Right lobe of liver (tissue), 6 donors: ENCODE results near the gene GRB10. TPM values are rescaled to one million over a fixed set of nuclear protein-coding genes. Genes with fewer than 3 reads are reported as not detected.

ENCODE experiments used
- ATAC-seq, 4 donors: fragments of 200-7000 bp; cut with Tn5 transposase; one replicate each; pipeline ENCODE4 v1.9.1; 2020; ENCODE audit warnings: mild to moderate bottlenecking in 4 of 4, moderate library complexity in 4 of 4
- DNase-seq, 3 donors: peaks; one replicate each; pipeline ENCODE4 v3.0.0-alpha.2; 2020
- H3K27ac ChIP-seq, 3 donors: fragments of 200-600 bp; one replicate each; pipeline ENCODE4 v1.8.0; 2022
- H3K27me3 ChIP-seq, 2 donors: fragments of 200-600 bp; one replicate each; pipeline ENCODE4 v1.8.0; 2022
- H3K36me3 ChIP-seq, 4 donors: fragments of 200-600 bp; sonication (generic) in 1 of 4; one replicate each; pipeline versions ENCODE4 v1.5.1 to v1.8.0; 2017 to 2022; ENCODE audit warnings: control low read depth in 1 of 4
- H3K4me1 ChIP-seq, 4 donors: fragments of 200-600 bp; sonication (generic) in 1 of 4; one replicate each; pipeline versions ENCODE4 v1.5.1 to v1.8.0; 2017 to 2022; ENCODE audit warnings: control low read depth in 1 of 4
- H3K4me3 ChIP-seq, 3 donors: fragments of 200-600 bp; one replicate each; pipeline ENCODE4 v1.8.0; 2022
- H3K9me3 ChIP-seq, 4 donors: fragments of 200-600 bp; sonication (generic) in 1 of 4; one replicate each; pipeline versions ENCODE4 v1.5.1 to v1.8.0; 2017 to 2022; ENCODE audit warnings: control low read depth in 1 of 4
- CTCF ChIP-seq, 4 donors: fragments of 200-600 bp in 3 of 4; fragments of 450-650 bp in 1 of 4; IDR thresholded peaks; one replicate each; pipeline versions ENCODE4 v1.5.1 to v1.8.0; 2016 to 2022; ENCODE audit warnings: antibody characterized with exemption in 4 of 4, mild to moderate bottlenecking in 2 of 4
- POLR2A ChIP-seq: fragments of 450-650 bp; IDR thresholded peaks from one replicate; pipeline ENCODE4 v1.6.1; 2017; ENCODE audit warnings: antibody characterized with exemption, mild to moderate bottlenecking
- WGBS: methylation state at CpG from one replicate; pipeline ENCODE4 v1.1.6; 2018; ENCODE audit warnings: low coverage, low lambda C conversion rate; ENCODE audit not compliant: insufficient coverage; ENCODE audit errors: missing lambda C conversion rate; 5-methylcytosine and 5-hydroxymethylcytosine counted together
- intact Hi-C, 2 donors: fragments of 100-400 bp; cut with DNase I; formaldehyde crosslinking; loops; one replicate each; pipeline versions ENCODE4 v1.11.2 to v1.14.1; 2022
- total RNA-seq, 6 experiments: library from RNA; depleted of rRNA in 2 of 6; stranded (reverse); fragments of >200 nt in 2 of 6; fragmentation: NEBNext Ultra II Directional in 3 of 6; extraction: Animal tissue kit (Norgen Biotek cat#: 25700) in 3 of 6; gene quantifications; one replicate each; pipeline versions ENCODE4 v1.1.0 to v1.2.4, GENCODE V29; 2016 to 2023
- donor health status: DM: no; HTN: yes; CAD: no.
- donor health status: DM: no; HTN: no; CAD: no.
- donor health status: DM: no; HTN: no; CAD: no.
- donor health status: DM: no; HTN: yes; CAD: no.
- donor health status: DM: no; HTN: yes; CAD: no.

GRB10 gene
- total RNA-seq, 6 experiments from 2014 or later = 24.9 to 55.5 (median 40.0) TPM

DNA sequence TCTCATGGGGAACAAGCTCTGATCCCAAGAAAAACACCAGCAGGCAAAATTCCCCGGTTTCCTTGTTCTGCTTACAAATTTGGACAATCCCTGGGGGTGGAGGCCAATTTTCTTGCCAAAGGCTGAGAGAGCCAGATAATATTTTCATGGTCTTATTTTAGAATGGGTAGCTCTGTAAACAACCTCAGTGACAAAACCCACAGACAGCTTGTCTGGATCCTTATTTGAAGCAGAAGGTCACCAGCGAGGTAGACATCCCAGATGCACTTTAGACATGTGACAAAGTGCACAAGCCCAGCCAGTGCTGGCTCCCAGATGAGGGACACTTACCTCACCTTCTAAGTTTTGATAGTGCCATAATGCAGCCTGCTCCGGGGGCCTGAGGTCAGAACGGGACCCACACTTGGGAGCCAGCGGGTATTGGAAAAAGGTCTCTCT, 114.9 kb downstream of the GRB10 start:
- intact Hi-C loops = no loop called here
- Histone ChIP-seq H3K27ac (peak overlapping the region; percentile 20 to 70 (median 67)), H3K4me3 (no peak overlapping the region), H3K36me3 (peaks cover 0 to 9% (median 2%) of the 10 kb centered on the region in 4 donors), H3K27me3 (no peaks in the 10 kb centered on the region), H3K9me3 (no peaks in the 10 kb centered on the region), H3K4me1 (peaks cover 0 to 50% (median 26%) of the 10 kb centered on the region in 4 donors)
- WGBS = 36% methylated on average over 5 of the region's 5 CpGs
- TF ChIP-seq POLR2A (no peak), CTCF (IDR thresholded peaks at IDR 0.05) (no peak)
- ATAC-seq (peak; percentile 63 to 75 (median 72)), DNase-seq (no peak)

- Histone ChIP-seq H3K9me3 (no peaks in the 10 kb centered on the region), H3K4me3 (no peak overlapping the region), H3K27ac (peak overlapping the region; percentile 20 to 70 (median 67)), H3K36me3 (peaks cover 0 to 9% (median 2%) of the 10 kb centered on the region in 4 donors), H3K4me1 (peaks cover 0 to 54% (median 26%) of the 10 kb centered on the region in 4 donors), H3K27me3 (no peaks in the 10 kb centered on the region)
- ATAC-seq (peak; percentile 63 to 77 (median 72)), DNase-seq (peak; percentile 56 to 80 (median 79))
- no peak for TF ChIP-seq POLR2A
- no peak for TF ChIP-seq CTCF (IDR thresholded peaks at IDR 0.05)
- WGBS = 28% methylated on average over 4 of the region's 4 CpGs
- intact Hi-C loops = no loop called here
Observed at GRCh38 chr7:50667338-50667737, 115.4 kb downstream of the GRB10 start.

DNA sequence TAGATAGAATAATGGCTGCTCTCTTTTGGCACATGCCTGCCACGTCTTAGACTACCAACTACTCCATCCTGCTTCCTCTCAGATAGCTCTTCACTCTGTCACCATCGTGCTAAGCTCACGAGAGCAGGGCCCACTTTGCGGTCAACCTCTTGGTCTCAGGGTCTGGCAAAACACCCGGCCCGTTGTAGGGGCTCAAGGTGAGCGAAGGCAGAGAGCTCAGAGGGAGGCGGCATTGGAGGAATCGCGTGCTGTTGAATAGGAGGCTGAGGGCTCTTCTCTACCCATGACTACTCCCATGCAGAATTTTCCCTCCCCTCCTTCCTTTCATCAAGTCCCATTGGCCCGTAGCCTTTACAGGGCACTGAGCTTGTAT, 116.6 kb downstream of the GRB10 start:
- TF ChIP-seq POLR2A (no peak), CTCF (IDR thresholded peaks at IDR 0.05) (no peak)
- Histone ChIP-seq H3K27ac (peak overlapping the region in 2 of 3 donors; percentile 14 to 69), H3K4me1 (peaks cover 0 to 54% (median 26%) of the 10 kb centered on the region in 4 donors), H3K9me3 (no peaks in the 10 kb centered on the region), H3K4me3 (no peak overlapping the region), H3K36me3 (peaks cover 0 to 16% (median 2%) of the 10 kb centered on the region in 4 donors), H3K27me3 (no peaks in the 10 kb centered on the region)
- WGBS = 95% methylated on average over 9 of the region's 11 CpGs
- no peak for ATAC-seq
- intact Hi-C loops = no loop called here
- DNase-seq = no peak

DNA sequence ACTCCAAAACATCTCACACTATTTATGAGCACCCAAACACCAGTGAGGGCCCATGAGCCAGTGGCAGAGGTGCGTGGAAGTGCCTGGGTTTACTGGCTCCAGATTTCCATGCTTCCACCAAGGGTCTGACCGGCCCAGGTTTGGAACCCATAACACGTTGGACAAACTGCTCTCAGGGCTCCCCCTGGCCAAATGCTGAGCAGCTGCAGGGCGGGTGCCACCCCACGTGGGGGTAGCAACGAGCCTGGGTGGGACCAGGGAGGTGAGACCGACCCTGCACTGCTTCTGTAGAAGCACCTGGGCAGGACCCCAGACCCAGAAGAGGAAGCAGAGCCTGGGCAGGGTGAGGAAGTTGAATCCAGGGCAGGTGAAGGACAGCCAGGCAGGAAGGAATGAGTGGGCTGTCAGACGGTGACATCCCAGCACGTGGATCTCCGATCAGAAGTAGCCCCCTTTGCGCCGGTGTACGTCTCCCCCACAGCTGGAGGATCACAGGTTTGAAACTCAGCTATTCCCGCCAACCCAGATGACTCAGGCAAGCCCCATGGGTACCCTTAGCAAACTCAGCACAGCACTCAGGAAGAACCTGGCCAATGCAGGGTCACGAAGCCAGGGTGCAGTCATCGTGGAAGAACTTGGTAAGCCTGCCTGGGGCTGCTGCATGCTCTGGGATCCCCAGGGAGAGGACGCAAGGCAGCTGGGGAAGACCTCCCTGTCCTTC, 117.1 kb downstream of the GRB10 start:
- H3K4me1 ChIP-seq = peaks cover 0 to 54% (median 26%) of the 10 kb centered on the region in 4 donors
- no peak overlapping the region for H3K4me3 ChIP-seq
- 59% methylated on average over 3 of the region's 17 CpGs for WGBS
- intact Hi-C loops = no loop called here
- TF ChIP-seq CTCF (IDR thresholded peaks at IDR 0.05) = no peak
- TF ChIP-seq POLR2A = no peak
- H3K27me3 ChIP-seq = no peaks in the 10 kb centered on the region
- no peaks in the 10 kb centered on the region for H3K9me3 ChIP-seq
- no peak for DNase-seq
- peaks cover 0 to 17% (median 2%) of the 10 kb centered on the region in 4 donors for H3K36me3 ChIP-seq
- ATAC-seq = peak; percentile 8 to 35 (median 12)
- H3K27ac ChIP-seq = peak overlapping the region in 2 of 3 donors; percentile 63 to 69
